Activated CD4-positive, alpha-beta T cell treated with anti-CD3 and anti-CD28 coated beads, Interleukin-2, amount 10 ng/mL, durations not matched to agents 7 days and 5 days (primary cell): ENCODE measurements around the gene MYO9B. TPM values are rescaled to one million over a fixed set of nuclear protein-coding genes. Genes with fewer than 3 reads are reported as not detected.
"Not testable (repeated sequence)": the region's sequence is repeated elsewhere in the genome, so short reads cannot be mapped to it uniquely, and the experiment has no call there.

ENCODE experiments used
- CTCF ChIA-PET: fragments of 350-600 bp; sonication (Branson Sonifier 250); formaldehyde crosslinking; loops from one replicate; lab custom pipeline; 2021; ENCODE audit warnings: antibody characterized with exemption; lab: Charles Lee
- POLR2A ChIA-PET: fragments of 350-600 bp; sonication (Branson Sonifier 250); formaldehyde crosslinking; loops from one replicate; lab custom pipeline; 2021; ENCODE audit warnings: antibody characterized with exemption; lab: Charles Lee
- DNase-seq: peaks from one replicate; pipeline ENCODE4 v3.0.0-alpha.2; 2020
- H3K27ac Mint-ChIP-seq: one replicate; pipeline ENCODE4 v1.8.0; 2021; ENCODE audit warnings: mild to moderate bottlenecking, moderate library complexity, mixed read lengths
- H3K27me3 Mint-ChIP-seq: one replicate; pipeline ENCODE4 v1.8.0; 2021; ENCODE audit warnings: mixed read lengths
- H3K36me3 Mint-ChIP-seq: one replicate; pipeline ENCODE4 v1.8.0; 2021; ENCODE audit warnings: low read depth, mixed read lengths
- H3K4me1 Mint-ChIP-seq: one replicate; pipeline ENCODE4 v1.8.0; 2021; ENCODE audit warnings: mixed read lengths
- H3K4me3 Mint-ChIP-seq: one replicate; pipeline ENCODE4 v1.8.0; 2021; ENCODE audit warnings: mild to moderate bottlenecking, moderate library complexity, mixed read lengths
- H3K9me3 Mint-ChIP-seq: one replicate; pipeline ENCODE4 v1.8.0; 2021; ENCODE audit warnings: mixed read lengths
- total RNA-seq, 2 experiments: library from RNA; stranded (reverse); gene quantifications; one replicate each; pipeline ENCODE4 v1.2.3, GENCODE V29; 2021

Gene MYO9B
- total RNA-seq, 2 experiments from 2014 or later, result 217 to 218 TPM

GRCh38 chr19:17191736-17192135 is 116.2 kb downstream of the MYO9B start:
- H3K4me1 Mint-ChIP-seq, H3K4me3 Mint-ChIP-seq, POLR2A ChIA-PET, H3K27ac Mint-ChIP-seq, H3K9me3 Mint-ChIP-seq, H3K27me3 Mint-ChIP-seq, DNase-seq: not testable (repeated sequence)
- CTCF ChIA-PET, result interaction anchor here (1.5 kb wide), 1 partner anchor 23 kb away, joined by 3 read pairs; no protein-coding TSS in a partner anchor
- peaks cover 45% of the 10 kb centered on the region for H3K36me3 Mint-ChIP-seq

GRCh38 chr19:17192751-17193150 is 117.2 kb downstream of the MYO9B start:
- no peaks in the 10 kb centered on the region for H3K27me3 Mint-ChIP-seq
- H3K36me3 Mint-ChIP-seq, result peaks cover 44% of the 10 kb centered on the region
- ChIA-PET POLR2A (no interaction called here), CTCF (no interaction called here)
- peaks cover 2% of the 10 kb centered on the region for H3K4me1 Mint-ChIP-seq
- no peak for DNase-seq
- H3K4me3 Mint-ChIP-seq, result no peak overlapping the region
- H3K27ac Mint-ChIP-seq, result no peak overlapping the region
- H3K9me3 Mint-ChIP-seq, result no peaks in the 10 kb centered on the region

- POLR2A ChIA-PET, result no interaction called here
- Mint-ChIP-seq H3K9me3 (no peaks in the 10 kb centered on the region), H3K4me1 (peaks cover 2% of the 10 kb centered on the region), H3K4me3 (no peak overlapping the region), H3K27ac (no peak overlapping the region), H3K36me3 (peaks cover 46% of the 10 kb centered on the region), H3K27me3 (no peaks in the 10 kb centered on the region)
- CTCF ChIA-PET, result no interaction called here
- no peak for DNase-seq
Measured at GRCh38 chr19:17194608-17195007, 119.0 kb downstream of the MYO9B start.

GRCh38 chr19:17195106-17195505 is 119.5 kb downstream of the MYO9B start:
- peak overlapping the region; percentile 57 for H3K27ac Mint-ChIP-seq
- peaks cover 50% of the 10 kb centered on the region for H3K36me3 Mint-ChIP-seq
- no peak overlapping the region for H3K4me3 Mint-ChIP-seq
- ChIA-PET POLR2A (no interaction called here), CTCF (no interaction called here)
- DNase-seq, result no peak
- peaks cover 2% of the 10 kb centered on the region for H3K4me1 Mint-ChIP-seq
- H3K27me3 Mint-ChIP-seq, result no peaks in the 10 kb centered on the region
- no peaks in the 10 kb centered on the region for H3K9me3 Mint-ChIP-seq

- POLR2A ChIA-PET, result no interaction called here
- CTCF ChIA-PET, result no interaction called here
- H3K4me1 Mint-ChIP-seq, result peaks cover 2% of the 10 kb centered on the region
- no peaks in the 10 kb centered on the region for H3K9me3 Mint-ChIP-seq
- peaks cover 56% of the 10 kb centered on the region for H3K36me3 Mint-ChIP-seq
- no peak overlapping the region for H3K27ac Mint-ChIP-seq
- H3K4me3 Mint-ChIP-seq, result no peak overlapping the region
- DNase-seq, result no peak
- H3K27me3 Mint-ChIP-seq, result no peaks in the 10 kb centered on the region
Measured at GRCh38 chr19:17196610-17197009, 121.0 kb downstream of the MYO9B start.

- Mint-ChIP-seq H3K27me3 (no peaks in the 10 kb centered on the region), H3K27ac (peak overlapping the region; percentile 13), H3K4me1 (peaks cover 2% of the 10 kb centered on the region), H3K9me3 (no peaks in the 10 kb centered on the region), H3K4me3 (no peak overlapping the region), H3K36me3 (peaks cover 65% of the 10 kb centered on the region)
- ChIA-PET POLR2A (no interaction called here), CTCF (no interaction called here)
- no peak for DNase-seq
Measured at GRCh38 chr19:17197666-17198065, 122.1 kb downstream of the MYO9B start.

GRCh38 chr19:17200408-17201079 is 125.0 kb downstream of the MYO9B start:
- no peaks in the 10 kb centered on the region for H3K9me3 Mint-ChIP-seq
- ChIA-PET POLR2A (no interaction called here), CTCF (interaction anchor here (0.6 kb wide), 1 partner anchor 67 kb away, joined by 5 read pairs; no protein-coding TSS in a partner anchor)
- H3K27ac Mint-ChIP-seq, result no peak overlapping the region
- no peak overlapping the region for H3K4me3 Mint-ChIP-seq
- peaks cover 2% of the 10 kb centered on the region for H3K4me1 Mint-ChIP-seq
- peaks cover 68% of the 10 kb centered on the region for H3K36me3 Mint-ChIP-seq
- no peaks in the 10 kb centered on the region for H3K27me3 Mint-ChIP-seq
- DNase-seq, result no peak

GRCh38 chr19:17202249-17202648 is 126.7 kb downstream of the MYO9B start:
- CTCF ChIA-PET, result no interaction called here
- H3K4me1 Mint-ChIP-seq, result no peaks in the 10 kb centered on the region
- no peak overlapping the region for H3K27ac Mint-ChIP-seq
- POLR2A ChIA-PET, result no interaction called here
- peak; percentile 18 for DNase-seq
- H3K9me3 Mint-ChIP-seq, result no peaks in the 10 kb centered on the region
- H3K27me3 Mint-ChIP-seq, result no peaks in the 10 kb centered on the region
- no peak overlapping the region for H3K4me3 Mint-ChIP-seq
- peaks cover 65% of the 10 kb centered on the region for H3K36me3 Mint-ChIP-seq

- Mint-ChIP-seq H3K9me3 (no peaks in the 10 kb centered on the region), H3K4me3 (no peak overlapping the region), H3K4me1 (no peaks in the 10 kb centered on the region), H3K36me3 (peaks cover 61% of the 10 kb centered on the region), H3K27me3 (no peaks in the 10 kb centered on the region), H3K27ac (no peak overlapping the region)
- CTCF ChIA-PET, result no interaction called here
- DNase-seq, result no peak
- POLR2A ChIA-PET, result no interaction called here
Measured at GRCh38 chr19:17202713-17203112, 127.1 kb downstream of the MYO9B start.

- DNase-seq, result peak; percentile 69
- Mint-ChIP-seq H3K27ac (no peak overlapping the region), H3K4me3 (no peak overlapping the region), H3K36me3 (peaks cover 59% of the 10 kb centered on the region), H3K4me1 (peaks cover 15% of the 10 kb centered on the region), H3K9me3 (no peaks in the 10 kb centered on the region), H3K27me3 (no peaks in the 10 kb centered on the region)
- POLR2A ChIA-PET, result interaction anchor here (0.6 kb wide), 1 partner anchor 29 kb away, joined by 4 read pairs; no protein-coding TSS in a partner anchor
- CTCF ChIA-PET, result interaction anchor here (0.5 to 1.1 kb wide), 3 partner anchors 10 to 23 kb away, joined by 3 to 5 read pairs (median 4); partner anchors contain the start of gene USE1
Measured at GRCh38 chr19:17205237-17206140, 129.9 kb downstream of the MYO9B start.

GRCh38 chr19:17206736-17207581 is 131.4 kb downstream of the MYO9B start:
- Mint-ChIP-seq H3K36me3 (peaks cover 45% of the 10 kb centered on the region), H3K27me3 (no peaks in the 10 kb centered on the region), H3K27ac (no peak overlapping the region), H3K4me1 (peaks cover 15% of the 10 kb centered on the region), H3K9me3 (no peaks in the 10 kb centered on the region), H3K4me3 (no peak overlapping the region)
- POLR2A ChIA-PET, result no interaction called here
- CTCF ChIA-PET, result no interaction called here
- no peak for DNase-seq

- Mint-ChIP-seq H3K4me3 (no peak overlapping the region), H3K4me1 (peaks cover 17% of the 10 kb centered on the region), H3K36me3 (peaks cover 36% of the 10 kb centered on the region), H3K27me3 (no peaks in the 10 kb centered on the region), H3K9me3 (no peaks in the 10 kb centered on the region), H3K27ac (no peak overlapping the region)
- CTCF ChIA-PET, result no interaction called here
- peak; percentile 53 for DNase-seq
- POLR2A ChIA-PET, result no interaction called here
Measured at GRCh38 chr19:17209126-17210036, 133.8 kb downstream of the MYO9B start.
